GM12878 (cell line): ENCODE results near the gene PPIE. TPM values are rescaled to one million over a fixed set of nuclear protein-coding genes. Genes with fewer than 3 reads are reported as not detected.

Source experiments
- ATAC-seq: fragments of 200-7000 bp; cut with Tn5 transposase; 3 replicates; pipeline ENCODE4 v1.9.1; 2020; ENCODE audit warnings: mild to moderate bottlenecking, moderate library complexity
- BruUV-seq: library from RNA; stranded (reverse); fragments of 400-500 nt; replicated peaks from 2 replicates; lab custom pipeline; 2021; lab: Mats Ljungman, UMichigan
- CTCF ChIA-PET: fragments of 300-600 bp; sonication (Branson Sonifier 250); formaldehyde crosslinking; extraction: SDS; loops from one replicate; lab custom pipeline; 2021; ENCODE audit warnings: inconsistent platforms; lab: Yijun Ruan, JAX
- POLR2A ChIA-PET: fragments of 350-600 bp; formaldehyde crosslinking; extraction: SDS; loops from one replicate; lab custom pipeline; 2021; ENCODE audit warnings: inconsistent platforms; lab: Charles Lee
- RAD21 ChIA-PET: fragments of 300-600 bp; sonication (Branson Sonifier 250); formaldehyde crosslinking; loops from one replicate; lab custom pipeline; 2023; ENCODE audit warnings: antibody characterized with exemption; ENCODE audit not compliant: unreplicated experiment; lab: Charles Lee
- SMC1A ChIA-PET: fragments of 300-600 bp; sonication (Branson Sonifier 250); formaldehyde crosslinking; loops from one replicate; lab custom pipeline; 2023; ENCODE audit not compliant: unreplicated experiment, uncharacterized antibody; lab: Charles Lee
- DNase-seq: peaks from one replicate; pipeline ENCODE4 v3.0.0-alpha.2; 2011; ENCODE audit warnings: low read depth, low spot score
- FAIRE-seq: peaks from 3 replicates; lab custom pipeline; 2011; peaks lifted over from hg19 to GRCh38; lab: Jason Lieb, UNC
- H2AFZ ChIP-seq: 2 replicates; pipeline ENCODE4 v1.6.0; 2011; ENCODE audit warnings: low read depth, low read length, control low read depth; ENCODE audit not compliant: control insufficient read depth
- H3K27ac ChIP-seq: 2 replicates; pipeline ENCODE4 v1.5.1; 2011; ENCODE audit warnings: control low read depth; ENCODE audit not compliant: control insufficient read depth, insufficient read depth
- H3K27me3 ChIP-seq, 2 experiments: replicated peaks in 1 of 2; 2 replicates each; pipeline versions ENCODE4 v1.6.0 to v1.6.1; 2011; ENCODE audit warnings: low read length in 1 of 2; ENCODE audit not compliant: control insufficient read depth in 2 of 2, insufficient read depth in 2 of 2
- H3K36me3 ChIP-seq, 2 experiments: 2 replicates each; pipeline ENCODE4 v1.5.1; 2011; ENCODE audit warnings: low read length in 1 of 2; ENCODE audit not compliant: control insufficient read depth in 2 of 2, insufficient read depth in 2 of 2
- H3K4me1 ChIP-seq: 2 replicates; pipeline ENCODE4 v1.6.1; 2011; ENCODE audit warnings: mild to moderate bottlenecking, low read length, moderate library complexity, mixed read lengths; ENCODE audit not compliant: control insufficient read depth, insufficient read depth
- H3K4me2 ChIP-seq: 2 replicates; pipeline ENCODE4 v1.6.0; 2011; ENCODE audit warnings: control low read depth; ENCODE audit not compliant: control insufficient read depth, insufficient read depth
- H3K4me3 ChIP-seq: fragments of 200-600 bp; sonication (generic); 2 replicates; pipeline ENCODE4 v1.5.1; 2016
- H3K79me2 ChIP-seq: 2 replicates; pipeline ENCODE4 v1.6.0; 2011; ENCODE audit warnings: low read length; ENCODE audit not compliant: control insufficient read depth, insufficient read depth
- H3K9ac ChIP-seq: 2 replicates; pipeline ENCODE4 v1.8.0; 2011; ENCODE audit warnings: low read length, control low read depth, mixed read lengths; ENCODE audit not compliant: control insufficient read depth, insufficient read depth
- H3K9me3 ChIP-seq: replicated peaks from 3 replicates; pipeline ENCODE4 v1.5.1; 2011; ENCODE audit warnings: mild to moderate bottlenecking, low read length; ENCODE audit not compliant: control insufficient read depth, insufficient read depth
- H4K20me1 ChIP-seq: 2 replicates; pipeline ENCODE4 v1.6.0; 2011; ENCODE audit not compliant: control insufficient read depth, insufficient read depth
- REST ChIP-seq: IDR thresholded peaks from 2 replicates; pipeline ENCODE4 v1.6.1; 2012; ENCODE audit warnings: mild to moderate bottlenecking, low read depth, low read length
- ZNF207 ChIP-seq: fragments of 450-650 bp; IDR thresholded peaks from 2 replicates; pipeline ENCODE4 v1.6.1; 2014; ENCODE audit warnings: antibody characterized with exemption, mild to moderate bottlenecking, borderline replicate concordance
- WGBS: methylation state at CpG from one replicate; pipeline ENCODE4 v1.1.6; 2016; ENCODE audit warnings: low lambda C conversion rate; ENCODE audit not compliant: insufficient replicate concordance, insufficient coverage; ENCODE audit errors: missing lambda C conversion rate; 5-methylcytosine and 5-hydroxymethylcytosine counted together
- in situ Hi-C: fragments of 300-500 bp; cut with MboI; formaldehyde crosslinking; loops from 9 replicates; pipeline ENCODE4 v1.14.3; 2018; ENCODE audit warnings: mixed read lengths
- intact Hi-C: fragments of 100-400 bp; cut with micrococcal nuclease; formaldehyde crosslinking; loops from one replicate; pipeline ENCODE4 v1.14.2; 2022; ENCODE audit not compliant: unreplicated experiment
- polyA plus RNA-seq, 11 experiments: library from polyadenylated mRNA; depleted of rRNA in 4 of 11; unstranded in 6 of 11; stranded (reverse) in 5 of 11; fragments of >200 nt; fragmentation: Nextera tagmentation in 4 of 11; fragmentation: Illumina TruSeq in 1 of 11; extraction: Ambion mirVana in 4 of 11; extraction: Trizol in 1 of 11; gene quantifications; 1 replicate in 1 of 11; 2 replicates in 10 of 11; pipeline versions ENCODE4 v1.2.1 to v1.2.3, GENCODE V29; 2011 to 2016; ENCODE audit warnings: inconsistent platforms in 2 of 11, missing spikeins in 2 of 11, low read depth in 1 of 11
- total RNA-seq, 4 experiments: library from RNA; depleted of rRNA in 3 of 4; stranded (reverse); fragments of >200 nt in 3 of 4; fragmentation: Illumina TruSeq in 1 of 4; extraction: Trizol in 1 of 4; gene quantifications; 2 replicates each; pipeline versions ENCODE4 v1.2.1 to v1.2.3, GENCODE V29; 2013 to 2021

Gene PPIE
- total and polyA plus RNA-seq, 10 of the 15 experiments (the other 5 are each of a cell fraction or from before 2014, with no cell fraction given): 36.6 to 163 (median 70.1) TPM

- in situ Hi-C loops: no loop called here
- WGBS: 20% methylated on average over 28 of the region's 28 CpGs
Measured at GRCh38 chr1:39690794-39691382, 47.8 kb upstream of the PPIE start.

More at GRCh38 chr1:39690794-39691382, 47.8 kb upstream of the PPIE start:
- FAIRE-seq (no peak), ATAC-seq (no peak), DNase-seq (no peak)
- Histone ChIP-seq H3K79me2 (no peaks in the 10 kb centered on the region), H2AFZ (no peak overlapping the region), H4K20me1 (no peaks in the 10 kb centered on the region), H3K4me2 (peak overlapping the region; percentile 86), H3K4me3 (peak overlapping the region; percentile 57; the same call in 1 of the 2 replicates), H3K4me1 (peaks cover 7% of the 10 kb centered on the region), H3K9me3 (no peaks in the 10 kb centered on the region), H3K36me3 (no peaks in the 10 kb centered on the region), H3K9ac (no peak overlapping the region), H3K27ac (no peak overlapping the region), H3K27me3 (peaks cover 1 to 4% of the 10 kb centered on the region in 2 experiments; a peak in 3 of 4 replicates)
- intact Hi-C loops: no loop called here
- ChIA-PET RAD21 (no interaction called here), POLR2A (no interaction called here), CTCF (interaction anchor here (0.9 kb wide), 2 partner anchors 11 to 33 kb away, joined by 3 to 4 read pairs; no protein-coding TSS in a partner anchor), SMC1A (interaction anchor here (0.9 kb wide), 1 partner anchor 21 kb away, joined by 3 read pairs; no protein-coding TSS in a partner anchor)
- BruUV-seq: no TSS peak
- no peak for TF ChIP-seq ZNF207
- TF ChIP-seq REST: peak; percentile 50; the same call in 1 of the 2 replicates
